Hepatic stellate cell (primary cell): ENCODE data around the gene SBK1.
"Not testable (repeated sequence)": the region's sequence is repeated elsewhere in the genome, so short reads cannot be mapped to it uniquely, and the experiment has no call there.

Source experiments
- DNase-seq: peaks from one replicate; pipeline ENCODE4 v3.0.0; 2011; ENCODE audit warnings: low spot score

Gene SBK1

DNA sequence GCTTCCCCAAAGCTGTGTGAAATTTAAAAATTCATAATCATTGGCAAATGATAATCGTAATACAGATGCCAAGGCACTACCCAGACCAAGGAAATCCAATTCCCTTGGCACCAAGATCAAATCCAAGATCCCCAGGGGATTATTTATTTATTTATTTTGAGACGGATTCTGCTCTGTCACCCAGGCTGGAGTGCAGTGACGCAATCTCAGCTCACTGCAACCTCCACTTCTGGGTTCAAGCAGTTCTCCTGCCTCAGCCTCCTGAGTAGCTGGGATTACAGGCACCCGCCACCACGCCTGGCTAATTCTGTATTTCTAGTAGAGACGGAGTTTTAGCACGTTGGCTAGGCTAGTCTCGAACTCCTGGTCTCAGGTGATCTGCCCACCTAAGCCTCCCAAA lies 43.4 kb downstream of the SBK1 start:
- DNase-seq: not testable (repeated sequence)

DNA sequence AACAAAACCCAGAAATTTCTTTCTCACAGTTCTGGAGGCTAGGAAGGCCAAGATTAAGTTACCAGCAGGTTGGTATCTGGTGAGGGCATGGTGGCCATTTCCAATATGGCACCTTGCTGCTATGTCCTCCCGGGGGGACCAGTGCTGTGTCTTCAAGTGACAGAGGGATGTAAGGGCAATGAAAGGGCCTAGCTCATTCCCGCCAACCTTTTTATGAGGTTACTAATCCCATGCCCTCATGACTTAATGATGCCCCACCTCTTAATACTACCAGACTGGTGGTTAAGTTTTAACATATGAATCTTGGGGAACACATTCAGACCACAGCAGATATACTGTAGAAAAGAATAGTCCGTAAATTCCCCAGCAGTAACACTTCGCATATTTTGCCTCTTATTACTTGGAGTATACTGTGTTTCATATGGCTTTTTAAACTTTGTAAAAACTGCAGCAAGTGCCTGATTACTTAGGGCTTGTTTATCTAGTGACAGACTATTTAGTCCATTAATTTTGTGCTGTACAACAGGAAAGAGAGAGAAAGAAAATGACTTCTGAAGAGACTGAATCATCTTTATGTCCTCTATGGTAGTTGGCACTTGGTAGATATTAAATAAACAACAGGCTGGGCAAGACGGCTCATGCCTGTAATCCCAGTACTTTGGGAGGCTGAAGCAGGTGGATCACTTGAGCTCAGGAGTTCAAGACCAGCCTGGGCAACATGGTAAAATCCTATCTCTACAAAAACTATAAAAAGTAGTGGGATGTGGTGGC lies 44.8 kb downstream of the SBK1 start:
- not testable (repeated sequence) for DNase-seq

DNA sequence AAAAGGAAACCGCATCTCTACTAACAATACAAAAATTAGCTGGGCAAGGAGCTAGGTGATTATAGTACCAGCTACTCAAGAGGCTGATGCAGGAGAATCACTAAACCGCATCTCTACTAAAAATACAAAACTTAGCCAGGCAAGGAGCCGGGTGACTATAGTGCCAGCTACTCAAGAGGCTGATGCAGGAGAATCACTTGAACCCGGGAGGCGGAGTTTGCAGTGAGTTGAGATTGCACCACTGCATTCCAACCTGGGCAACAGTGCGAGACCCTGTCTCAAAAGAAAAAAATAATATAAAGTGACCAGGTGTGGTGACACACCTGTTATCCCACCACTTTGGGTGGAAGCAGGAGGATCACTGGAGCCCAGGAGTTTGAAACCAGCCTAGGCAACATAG lies 45.9 kb downstream of the SBK1 start:
- DNase-seq: not testable (repeated sequence)

DNA sequence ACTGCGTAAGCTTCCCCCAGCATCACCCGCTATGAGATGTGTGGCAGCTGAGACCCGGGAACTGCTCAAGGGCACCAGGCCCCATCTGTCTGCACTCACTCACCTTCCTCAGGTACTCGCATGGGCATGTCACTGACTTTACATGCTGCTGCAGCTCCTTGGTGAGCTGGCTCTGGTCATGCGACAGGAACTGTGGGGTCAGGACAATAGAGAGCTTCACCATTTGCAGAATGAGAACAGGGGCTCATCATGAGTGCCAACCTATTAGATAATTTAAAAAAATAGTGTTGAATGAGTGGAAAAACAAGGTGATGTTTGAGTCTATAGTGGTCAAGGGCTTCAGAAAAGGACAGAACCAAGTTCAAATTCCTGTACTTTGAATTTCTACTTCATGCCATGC lies 70.3 kb downstream of the SBK1 start:
- DNase-seq: not testable (repeated sequence)

DNA sequence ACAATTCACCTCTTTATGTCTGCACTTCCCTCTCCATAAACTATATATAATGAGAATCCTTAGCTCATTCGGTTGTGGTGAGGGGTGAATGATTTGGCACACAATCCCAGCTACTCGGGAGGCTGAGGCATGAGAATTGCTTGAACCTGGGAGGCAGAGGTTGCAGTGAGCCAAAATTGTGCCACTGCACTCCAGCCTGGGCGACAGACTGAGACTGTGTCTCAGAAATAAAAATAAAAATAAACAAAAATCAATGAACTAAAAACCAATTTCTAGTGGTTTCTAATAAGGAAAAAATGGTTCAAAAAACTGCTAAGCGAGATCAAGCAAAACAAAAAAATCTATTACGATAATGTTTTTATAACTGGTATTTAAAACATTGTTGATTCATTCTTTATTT lies 71.1 kb downstream of the SBK1 start, which contains the start of gene NPIPB6:
Gene NPIPB6 (minus strand): TSS at position 101 of the 400 bp plus-strand sequence. CDS start 686 bp downstream, outside the sequence.
- not testable (repeated sequence) for DNase-seq

DNA sequence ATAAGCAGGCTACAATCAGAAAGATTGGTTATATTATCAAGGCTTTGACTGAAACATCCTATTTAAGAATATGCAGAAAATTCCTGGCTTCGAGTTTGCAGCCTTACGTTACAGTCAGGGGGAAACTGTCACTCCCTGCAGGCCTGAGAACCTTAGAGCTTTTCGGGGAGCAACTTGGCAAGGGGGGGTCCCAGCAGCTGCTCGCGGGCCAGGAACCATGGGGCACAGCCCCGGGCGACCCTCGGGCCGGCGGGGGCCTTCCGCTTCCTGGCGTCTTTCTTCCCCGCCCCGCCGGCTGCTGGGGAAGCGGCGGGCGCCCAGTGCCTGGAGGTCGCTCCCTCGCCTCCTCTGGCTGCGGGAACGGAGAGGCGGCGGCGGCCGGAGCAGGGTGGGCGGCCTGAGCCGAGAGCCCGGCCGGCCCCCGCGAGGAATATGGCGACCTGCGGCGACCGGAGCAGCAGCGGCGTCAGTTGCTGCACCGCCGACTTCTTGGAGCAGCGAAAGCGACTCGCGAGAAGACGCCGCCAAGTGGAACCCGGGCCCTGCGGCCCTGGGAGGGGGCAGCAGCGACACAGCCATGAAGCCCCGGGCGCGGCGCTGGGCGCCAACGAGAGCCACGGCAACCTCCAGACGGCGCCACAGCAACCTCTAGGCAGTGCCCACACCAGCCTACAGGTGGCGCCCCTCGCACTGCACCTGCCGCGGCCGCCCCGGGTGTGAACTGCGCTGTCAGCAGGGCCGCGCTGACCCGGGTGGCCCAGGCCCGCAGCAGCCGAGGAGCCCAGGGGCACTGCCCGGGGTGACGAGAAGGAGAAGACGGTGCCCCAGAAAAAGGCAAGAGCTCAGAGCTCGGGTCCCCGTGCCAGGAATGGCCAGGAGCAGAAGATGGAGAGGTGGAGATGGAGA lies 72.2 kb downstream of the SBK1 start:
- not testable (repeated sequence) for DNase-seq

DNA sequence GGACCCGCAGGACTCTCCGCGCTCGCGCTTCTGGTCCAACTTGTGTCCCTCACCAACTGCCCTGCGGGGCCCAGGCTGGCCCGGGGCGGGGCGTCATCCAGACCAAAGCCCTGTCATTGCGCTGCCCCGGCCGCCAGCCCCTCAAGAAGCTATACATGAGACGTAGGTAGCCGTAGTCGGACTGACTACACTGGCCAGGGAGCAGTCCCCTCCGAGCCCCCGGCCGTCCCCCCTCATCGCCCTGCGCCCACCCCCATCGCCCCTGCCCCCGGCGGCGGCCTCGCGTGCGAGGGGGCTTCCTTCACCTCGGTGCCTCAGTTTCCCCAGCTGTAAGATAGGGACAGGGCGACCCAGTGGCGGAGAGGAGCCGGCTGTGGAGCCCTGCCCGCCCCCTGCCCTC lies 75.6 kb downstream of the SBK1 start:
- DNase-seq: not testable (repeated sequence)
